Right kidney (tissue), 1 donor: Measurements from ENCODE around the gene KCNK18.
"Not testable (repeated sequence)": the region's sequence is repeated elsewhere in the genome, so short reads cannot be mapped to it uniquely, and the experiment has no call there.

Experiments used
- DNase-seq: peaks from one replicate; pipeline ENCODE4 v3.0.0-alpha.2; 2016

The KCNK18 gene

GRCh38 chr10:117170244-117170643, 27.0 kb upstream of the KCNK18 start:
- DNase-seq = no peak

- peak; percentile 78 for DNase-seq
Observed at GRCh38 chr10:117174439-117175214, 22.7 kb upstream of the KCNK18 start.

GRCh38 chr10:117175215-117175900, 21.9 kb upstream of the KCNK18 start:
- peak; percentile 78 for DNase-seq

- no peak for DNase-seq
Observed at GRCh38 chr10:117175901-117176534, 21.3 kb upstream of the KCNK18 start.

GRCh38 chr10:117178190-117178589, 19.1 kb upstream of the KCNK18 start:
- DNase-seq = no peak

GRCh38 chr10:117184296-117184695, 13.0 kb upstream of the KCNK18 start:
- DNase-seq = no peak

GRCh38 chr10:117184821-117185220, 12.5 kb upstream of the KCNK18 start:
- DNase-seq = no peak

GRCh38 chr10:117185817-117186216, 11.5 kb upstream of the KCNK18 start:
- not testable (repeated sequence) for DNase-seq

GRCh38 chr10:117186832-117187615, 10.3 kb upstream of the KCNK18 start:
- DNase-seq = no peak

GRCh38 chr10:117188371-117188770, 8.9 kb upstream of the KCNK18 start:
- no peak for DNase-seq

- no peak for DNase-seq
Observed at GRCh38 chr10:117189557-117189956, 7.7 kb upstream of the KCNK18 start.

GRCh38 chr10:117198088-117198487, 799 bp downstream of the KCNK18 start:
- no peak for DNase-seq

GRCh38 chr10:117201826-117202225, 4.5 kb downstream of the KCNK18 start:
- no peak for DNase-seq

GRCh38 chr10:117204316-117204715, 7.0 kb downstream of the KCNK18 start:
- DNase-seq = no peak

GRCh38 chr10:117212176-117212575, 14.9 kb downstream of the KCNK18 start:
- DNase-seq = no peak

GRCh38 chr10:117214401-117214800, 17.1 kb downstream of the KCNK18 start:
- DNase-seq = no peak

- DNase-seq = no peak
Observed at GRCh38 chr10:117215079-117215478, 17.8 kb downstream of the KCNK18 start.

- no peak for DNase-seq
Observed at GRCh38 chr10:117216028-117216427, 18.7 kb downstream of the KCNK18 start.

- peak; percentile 84 for DNase-seq
Observed at GRCh38 chr10:117216611-117217195, 19.4 kb downstream of the KCNK18 start.

- DNase-seq = no peak
Observed at GRCh38 chr10:117217196-117217761, 20.0 kb downstream of the KCNK18 start.

- DNase-seq = no peak
Observed at GRCh38 chr10:117218654-117219053, 21.4 kb downstream of the KCNK18 start.
